GDM1 (cell line): ENCODE data around the gene NDUFA6.
"Not testable (repeated sequence)": the region's sequence is repeated elsewhere in the genome, so short reads cannot be mapped to it uniquely, and the experiment has no call there.

Source experiments
- DNase-seq: peaks from one replicate; lab custom pipeline; 2025; lab: John Stamatoyannopoulos, UW

Gene NDUFA6

GRCh38 chr22:42112793-42113192 is 22.2 kb upstream of the NDUFA6 start:
- not testable (repeated sequence) for DNase-seq

GRCh38 chr22:42111798-42112197 is 21.2 kb upstream of the NDUFA6 start:
- no peak for DNase-seq

DNA sequence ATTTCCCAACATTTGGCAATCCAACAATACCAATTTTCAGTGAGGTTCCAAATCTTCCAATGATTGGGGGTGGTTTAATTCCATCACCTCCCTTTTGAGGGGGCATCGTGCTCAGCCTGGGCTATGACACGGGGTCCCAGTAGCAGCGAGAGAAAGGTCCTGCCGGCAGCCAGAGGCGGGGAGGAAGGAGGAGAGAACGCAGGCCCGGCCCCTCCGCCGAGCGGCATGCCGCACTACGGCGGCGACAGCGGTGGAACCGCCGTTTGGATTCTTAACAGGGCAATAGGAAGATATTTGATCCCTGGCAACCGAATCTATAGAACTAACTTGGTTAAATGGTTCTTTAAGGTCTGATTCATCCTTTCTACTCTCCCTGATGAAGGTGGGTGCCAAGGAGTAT is 18.3 kb upstream of the NDUFA6 start:
- no peak for DNase-seq

- DNase-seq = not testable (repeated sequence)
These were observed 13.8 kb upstream of the NDUFA6 start for GRCh38 chr22:42104332-42104860.

DNA sequence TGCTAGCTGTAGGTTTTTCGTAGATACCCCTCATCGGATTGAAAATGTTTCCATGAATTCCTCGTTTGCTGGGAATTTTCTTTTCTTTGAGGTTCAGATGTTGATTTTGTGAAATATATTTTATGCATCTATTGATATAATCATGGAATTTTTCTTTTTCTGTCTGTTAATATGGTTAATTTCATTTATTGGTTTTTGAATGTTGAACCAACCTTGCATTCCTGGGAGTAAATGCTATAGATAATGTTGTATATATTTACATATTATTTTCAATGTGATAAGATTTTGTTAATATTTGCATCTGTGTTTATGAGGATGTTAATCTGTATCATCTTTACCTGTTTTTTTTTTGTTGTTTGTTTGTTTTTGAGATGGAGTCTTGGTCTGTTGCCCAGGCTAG is 10.6 kb upstream of the NDUFA6 start:
- no peak for DNase-seq

GRCh38 chr22:42091455-42091782 is 847 bp upstream of the NDUFA6 start:
- no peak for DNase-seq

DNA sequence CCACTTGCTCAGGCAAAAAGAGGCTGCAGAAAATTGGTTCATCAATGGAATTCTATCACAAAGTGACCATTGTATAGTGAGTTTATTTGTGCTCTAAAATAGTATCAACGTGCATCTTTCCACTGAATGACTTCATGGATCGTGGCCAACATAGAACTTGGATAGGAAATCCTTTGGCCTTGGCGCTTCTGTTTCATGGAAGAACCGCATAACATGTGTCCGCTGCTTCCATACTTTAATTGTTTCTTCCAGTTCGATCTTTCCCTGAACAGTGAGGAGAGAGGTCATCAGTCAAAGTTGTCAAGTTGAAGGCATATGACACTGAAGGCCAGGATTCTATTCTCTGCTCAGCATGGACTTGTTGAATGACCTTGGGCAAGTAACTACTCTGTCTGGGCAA is 4.5 kb downstream of the NDUFA6 start:
- no peak for DNase-seq

GRCh38 chr22:42084874-42085273 is 5.7 kb downstream of the NDUFA6 start:
- no peak for DNase-seq

GRCh38 chr22:42083119-42083518 is 7.5 kb downstream of the NDUFA6 start:
- DNase-seq = no peak

DNA sequence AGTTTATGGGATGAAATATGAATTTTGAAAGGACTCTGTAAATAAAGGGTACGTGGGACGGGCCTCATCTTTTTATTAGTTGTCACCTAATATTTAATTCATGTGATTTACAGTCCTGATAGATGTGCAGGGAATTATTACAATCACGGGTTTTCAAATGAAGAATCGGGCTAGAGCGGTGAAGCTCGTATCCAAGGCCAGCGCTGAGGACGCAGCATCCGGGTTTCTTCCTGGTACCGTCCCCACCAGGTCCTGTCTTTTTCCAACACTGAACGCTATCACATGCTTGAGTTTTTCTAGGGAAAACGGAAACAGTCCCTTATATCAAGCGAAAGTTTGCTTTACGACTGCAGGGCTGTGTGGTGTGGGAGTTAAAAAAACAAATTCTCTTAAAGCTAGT is 10.3 kb downstream of the NDUFA6 start:
- no peak for DNase-seq

DNA sequence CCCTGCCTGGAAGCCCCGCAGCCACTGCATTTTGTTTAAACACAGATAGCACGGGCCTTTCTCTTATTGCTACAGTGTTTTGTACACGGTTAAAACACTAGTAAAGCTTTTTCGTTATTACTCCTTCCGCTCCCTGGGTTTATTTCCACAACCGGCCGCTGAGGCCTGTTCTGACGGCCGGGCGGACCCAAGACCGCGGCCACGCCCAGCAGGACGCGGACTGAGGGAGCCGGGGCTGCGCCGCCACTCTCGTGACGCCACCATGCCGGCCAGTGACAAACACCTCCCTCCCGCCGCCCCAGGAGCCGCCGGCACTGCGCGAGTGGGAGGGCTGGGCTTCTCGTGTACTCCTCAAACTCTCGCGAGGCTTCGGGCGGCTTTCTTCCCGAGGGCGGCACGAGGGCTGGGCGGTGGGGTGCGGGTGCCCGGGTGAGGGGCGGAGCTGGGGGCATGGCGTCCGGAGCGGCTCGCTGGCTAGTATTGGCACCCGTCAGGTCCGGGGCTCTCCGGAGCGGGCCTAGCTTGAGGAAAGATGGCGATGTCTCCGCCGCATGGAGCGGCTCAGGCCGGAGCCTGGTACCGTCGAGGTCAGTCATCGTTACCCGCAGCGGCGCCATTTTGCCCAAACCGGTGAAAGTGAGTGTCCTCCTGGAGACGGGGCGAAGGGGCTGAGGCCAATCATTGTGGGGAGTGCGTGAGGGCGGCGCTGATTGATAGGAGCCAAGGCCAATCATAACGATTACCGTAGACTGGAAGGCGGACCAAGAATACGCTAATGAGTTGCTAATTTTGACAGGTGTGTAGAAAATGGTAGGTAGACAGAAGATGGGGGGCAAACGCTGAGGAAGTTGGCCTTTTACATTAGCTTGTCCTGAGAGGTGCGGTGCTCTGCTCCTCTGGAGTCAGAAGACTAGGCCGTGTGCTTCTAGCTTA is 11.0 kb downstream of the NDUFA6 start, which contains the start of gene SMDT1:
Gene SMDT1 (plus strand): TSS at position 382 of the 933 bp plus-strand sequence. CDS start 69 bp downstream, at position 451.
- DNase-seq = peak; percentile 97

GRCh38 chr22:42078469-42079318 is 11.9 kb downstream of the NDUFA6 start:
- DNase-seq = no peak

DNA sequence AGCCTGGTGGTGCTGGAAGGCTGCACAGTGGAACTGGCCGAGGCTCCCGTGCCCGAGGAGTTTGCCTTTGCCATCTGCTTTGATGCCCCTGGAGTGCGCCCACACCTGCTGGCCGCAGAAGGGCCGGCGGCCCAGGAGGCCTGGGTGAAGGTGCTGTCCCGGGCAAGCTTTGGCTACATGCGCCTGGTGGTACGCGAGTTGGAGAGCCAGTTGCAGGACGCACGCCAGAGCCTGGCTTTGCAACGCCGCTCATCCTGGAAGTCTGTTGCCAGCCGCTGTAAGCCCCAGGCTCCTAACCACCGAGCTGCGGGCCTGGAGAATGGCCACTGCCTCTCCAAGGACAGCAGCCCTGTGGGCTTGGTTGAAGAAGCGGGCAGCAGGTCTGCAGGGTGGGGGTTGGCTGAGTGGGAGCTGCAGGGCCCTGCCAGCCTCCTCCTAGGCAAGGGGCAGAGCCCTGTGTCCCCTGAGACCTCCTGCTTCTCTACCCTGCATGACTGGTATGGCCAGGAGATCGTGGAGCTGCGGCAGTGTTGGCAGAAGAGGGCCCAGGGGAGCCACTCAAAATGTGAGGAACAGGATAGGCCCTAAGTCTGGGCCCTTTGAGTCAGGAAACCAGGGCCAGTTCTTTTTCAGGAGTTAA is 13.0 kb downstream of the NDUFA6 start:
- DNase-seq = no peak

GRCh38 chr22:42076764-42077485 is 13.6 kb downstream of the NDUFA6 start:
- DNase-seq = no peak

- DNase-seq = no peak
These were observed 15.5 kb downstream of the NDUFA6 start for GRCh38 chr22:42074846-42075676.

DNA sequence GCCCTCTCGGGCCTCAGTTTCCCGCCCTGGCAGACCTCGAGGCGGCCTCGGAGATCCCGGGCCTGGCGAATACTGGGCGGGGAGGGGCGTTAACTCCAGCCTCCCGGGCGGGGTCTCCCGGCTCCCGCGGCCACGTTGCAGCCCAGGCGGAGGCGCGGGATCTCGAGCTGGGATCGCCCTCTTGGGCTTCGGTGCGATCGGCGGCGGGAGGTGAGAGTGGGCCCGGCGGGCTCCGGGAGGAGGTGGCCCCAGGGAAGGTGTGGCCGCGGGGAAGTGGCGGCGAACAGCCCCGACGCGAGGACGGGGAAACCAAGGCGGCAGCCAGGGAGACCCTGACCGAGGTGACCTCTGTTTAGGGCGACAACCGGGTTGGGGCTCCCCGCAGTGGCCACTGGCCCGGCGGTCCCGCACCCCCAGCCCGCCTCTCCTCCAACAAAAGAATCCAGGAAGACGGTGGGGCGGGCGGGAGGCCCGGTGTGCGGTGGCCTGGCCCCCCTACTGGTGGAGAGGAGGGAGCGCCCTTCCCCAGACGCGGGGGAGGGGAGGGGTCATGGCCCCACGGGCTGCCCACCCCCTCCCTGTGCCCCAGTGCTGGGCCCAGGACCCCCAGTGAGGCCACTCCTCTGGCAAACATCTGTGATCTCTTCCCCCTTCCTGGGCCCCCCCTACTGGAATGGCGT is 16.3 kb downstream of the NDUFA6 start, which contains the start of gene PHETA2:
Gene PHETA2 (plus strand): TSS at position 117 of the 680 bp plus-strand sequence. CDS start 3,046 bp downstream, outside the sequence.
- no peak for DNase-seq

DNA sequence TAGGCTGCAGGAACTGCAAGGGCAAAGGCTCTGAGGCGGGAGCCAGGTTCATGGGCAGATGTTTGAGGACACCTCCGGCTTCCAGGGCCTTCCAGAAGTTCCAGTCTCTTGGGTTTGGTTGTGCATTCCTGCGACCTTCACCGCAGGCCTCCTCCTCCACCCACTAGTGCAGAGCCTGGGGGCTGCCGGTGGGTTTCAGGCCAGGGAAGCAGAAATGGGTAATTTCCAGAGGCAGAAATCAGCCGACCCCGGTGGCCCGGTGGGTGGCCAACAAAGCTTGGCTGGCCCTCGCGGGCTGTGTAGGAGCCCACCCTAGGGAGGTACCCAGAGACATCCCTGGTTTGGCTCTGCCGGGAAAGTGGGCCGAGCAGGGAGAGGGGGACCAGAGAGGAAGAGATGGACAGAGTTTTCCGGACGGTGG is 16.9 kb downstream of the NDUFA6 start:
- DNase-seq = no peak

DNA sequence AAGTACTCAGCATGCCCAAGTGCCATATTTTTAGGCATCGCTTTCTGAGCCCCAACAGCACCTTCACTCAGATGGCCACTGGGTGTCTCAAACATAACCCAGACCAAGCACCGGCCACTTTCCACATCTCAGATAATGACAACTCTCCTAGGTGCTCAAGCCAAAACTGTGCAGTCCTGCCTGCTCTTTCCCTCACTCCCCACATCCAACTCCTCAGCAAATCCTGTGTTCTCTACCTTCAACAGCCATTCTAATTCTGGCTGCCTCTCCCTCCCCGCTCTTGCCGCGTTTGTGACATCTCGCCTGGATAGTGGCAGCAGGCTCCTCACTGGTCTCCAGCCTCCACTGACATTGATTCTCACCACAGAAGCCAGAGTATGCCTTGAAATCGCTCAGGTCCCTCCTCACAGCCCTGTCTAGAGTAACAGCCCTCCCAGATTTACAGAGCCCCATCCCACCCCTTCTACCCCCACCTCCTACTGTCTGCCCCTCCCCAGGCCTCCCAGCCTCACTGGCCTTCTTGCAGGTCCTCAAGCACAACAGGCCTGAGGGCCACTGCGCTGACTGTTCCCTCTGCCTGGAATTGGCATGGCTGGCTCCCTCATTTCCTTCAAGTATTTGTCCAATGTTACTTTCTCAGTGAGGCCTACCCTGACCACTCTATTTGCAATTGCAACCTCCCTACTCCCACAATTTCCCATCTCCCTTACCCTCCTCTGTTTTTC is 17.8 kb downstream of the NDUFA6 start:
- no peak for DNase-seq

- not testable (repeated sequence) for DNase-seq
These were observed 19.1 kb downstream of the NDUFA6 start for GRCh38 chr22:42071508-42071907.
